ENCODE measurements around the gene CACNB2.

CACNB2 gene

DNA sequence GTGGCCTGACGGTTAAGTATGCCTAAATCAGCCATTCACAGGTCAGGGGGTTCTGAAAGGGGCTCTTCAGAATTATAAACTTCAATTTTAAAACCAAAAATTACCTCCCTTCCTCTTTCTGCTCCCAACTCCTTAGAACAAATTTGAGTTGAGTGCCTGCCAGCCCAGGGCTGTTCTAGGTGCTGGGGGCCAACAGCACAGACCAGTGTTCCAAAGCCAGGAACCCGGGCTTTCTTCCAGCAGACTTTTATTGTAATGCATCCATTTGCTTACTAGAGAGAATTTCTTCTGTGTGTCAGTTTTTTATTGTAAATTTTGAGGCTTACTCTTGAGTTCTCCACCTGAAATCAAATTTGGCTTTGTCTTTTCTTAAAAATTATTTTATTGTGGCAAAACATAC, 238.5 kb downstream of the CACNB2 start:
- H3K27ac ChIP-seq = no peak overlapping the region
- CTCF ChIA-PET = no interaction called here
- TF ChIP-seq, protein P1, sequence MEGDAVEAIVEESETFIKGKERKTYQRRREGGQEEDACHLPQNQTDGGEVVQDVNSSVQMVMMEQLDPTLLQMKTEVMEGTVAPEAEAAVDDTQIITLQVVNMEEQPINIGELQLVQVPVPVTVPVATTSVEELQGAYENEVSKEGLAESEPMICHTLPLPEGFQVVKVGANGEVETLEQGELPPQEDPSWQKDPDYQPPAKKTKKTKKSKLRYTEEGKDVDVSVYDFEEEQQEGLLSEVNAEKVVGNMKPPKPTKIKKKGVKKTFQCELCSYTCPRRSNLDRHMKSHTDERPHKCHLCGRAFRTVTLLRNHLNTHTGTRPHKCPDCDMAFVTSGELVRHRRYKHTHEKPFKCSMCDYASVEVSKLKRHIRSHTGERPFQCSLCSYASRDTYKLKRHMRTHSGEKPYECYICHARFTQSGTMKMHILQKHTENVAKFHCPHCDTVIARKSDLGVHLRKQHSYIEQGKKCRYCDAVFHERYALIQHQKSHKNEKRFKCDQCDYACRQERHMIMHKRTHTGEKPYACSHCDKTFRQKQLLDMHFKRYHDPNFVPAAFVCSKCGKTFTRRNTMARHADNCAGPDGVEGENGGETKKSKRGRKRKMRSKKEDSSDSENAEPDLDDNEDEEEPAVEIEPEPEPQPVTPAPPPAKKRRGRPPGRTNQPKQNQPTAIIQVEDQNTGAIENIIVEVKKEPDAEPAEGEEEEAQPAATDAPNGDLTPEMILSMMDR (conservative IDR thresholded peaks at IDR 0.05; ENCODE audit: low read depth) = no peak
- POLR2A ChIA-PET (ENCODE audit: low non-redundant PET) = no interaction called here
- no peak for DNase-seq (ENCODE audit: low spot score)

DNA sequence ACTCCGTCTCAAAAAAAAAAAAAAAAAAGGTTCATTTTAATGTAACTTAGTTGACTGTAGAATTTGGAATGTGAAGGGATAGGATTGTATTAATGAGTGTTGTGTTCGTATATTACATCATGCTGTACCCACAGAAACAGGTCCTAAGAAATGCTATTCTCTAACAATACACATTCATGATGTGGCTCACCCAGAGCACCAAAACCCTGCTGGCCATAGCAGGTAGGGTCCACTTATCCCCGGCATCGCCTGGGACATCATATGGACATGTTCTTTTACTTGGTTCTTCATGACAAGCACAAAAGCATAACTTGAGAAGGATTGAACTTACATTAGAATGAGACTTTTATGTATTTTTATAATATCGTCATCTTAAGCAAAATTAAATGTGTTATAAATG, 241.5 kb downstream of the CACNB2 start:
- DNase-seq (ENCODE audit: low spot score) = no peak
- TF ChIP-seq, protein P1 (conservative IDR thresholded peaks at IDR 0.05; ENCODE audit: low read depth) = no peak
- POLR2A ChIA-PET (ENCODE audit: low non-redundant PET) = no interaction called here
- no peak overlapping the region for H3K27ac ChIP-seq
- CTCF ChIA-PET = no interaction called here

DNA sequence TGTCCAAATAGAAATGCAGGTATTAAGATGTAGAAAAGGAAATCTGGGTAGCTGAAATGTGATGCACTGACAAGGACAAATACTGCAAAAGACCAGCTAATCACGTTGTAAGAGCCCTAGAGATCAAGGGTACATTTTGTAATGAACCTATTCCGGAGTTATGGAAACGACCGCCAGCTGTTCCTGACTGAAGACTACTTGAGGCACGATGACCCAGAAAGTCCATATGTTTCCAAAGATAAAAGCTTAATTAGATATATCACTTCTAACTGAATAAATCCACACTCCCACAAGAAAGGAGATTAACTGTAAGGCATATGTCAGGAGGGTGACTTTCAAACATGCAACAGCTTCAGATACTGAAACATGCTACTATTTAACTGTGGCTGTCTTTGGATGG, 257.7 kb downstream of the CACNB2 start:
- CTCF ChIA-PET = no interaction called here
- DNase-seq (ENCODE audit: low spot score) = no peak
- H3K27ac ChIP-seq = no peak overlapping the region
- TF ChIP-seq, protein P1 (conservative IDR thresholded peaks at IDR 0.05; ENCODE audit: low read depth) = no peak
- POLR2A ChIA-PET (ENCODE audit: low non-redundant PET) = no interaction called here

DNA sequence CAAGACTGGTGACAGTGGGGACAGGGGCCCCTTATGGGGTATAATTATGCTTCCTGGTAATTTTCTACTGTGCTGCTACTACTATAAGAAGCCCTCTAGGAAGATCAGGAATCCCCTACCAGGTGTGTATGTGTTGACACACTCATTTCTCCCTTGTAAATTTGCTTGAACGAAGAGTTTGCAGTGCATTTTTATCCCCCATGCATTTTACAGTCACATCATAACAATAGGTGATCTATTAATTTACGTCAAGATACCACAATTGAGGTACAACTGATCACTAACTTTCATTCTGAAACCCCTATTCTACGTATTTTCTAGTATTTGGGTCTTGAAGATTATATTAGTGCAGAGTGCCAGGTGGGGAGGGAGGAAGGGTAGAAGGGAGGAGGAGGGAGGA, 258.9 kb downstream of the CACNB2 start:
- no peak for DNase-seq (ENCODE audit: low spot score)
- POLR2A ChIA-PET (ENCODE audit: low non-redundant PET) = no interaction called here
- H3K27ac ChIP-seq = no peak overlapping the region
- CTCF ChIA-PET = no interaction called here
- TF ChIP-seq, protein P1 (conservative IDR thresholded peaks at IDR 0.05; ENCODE audit: low read depth) = no peak

DNA sequence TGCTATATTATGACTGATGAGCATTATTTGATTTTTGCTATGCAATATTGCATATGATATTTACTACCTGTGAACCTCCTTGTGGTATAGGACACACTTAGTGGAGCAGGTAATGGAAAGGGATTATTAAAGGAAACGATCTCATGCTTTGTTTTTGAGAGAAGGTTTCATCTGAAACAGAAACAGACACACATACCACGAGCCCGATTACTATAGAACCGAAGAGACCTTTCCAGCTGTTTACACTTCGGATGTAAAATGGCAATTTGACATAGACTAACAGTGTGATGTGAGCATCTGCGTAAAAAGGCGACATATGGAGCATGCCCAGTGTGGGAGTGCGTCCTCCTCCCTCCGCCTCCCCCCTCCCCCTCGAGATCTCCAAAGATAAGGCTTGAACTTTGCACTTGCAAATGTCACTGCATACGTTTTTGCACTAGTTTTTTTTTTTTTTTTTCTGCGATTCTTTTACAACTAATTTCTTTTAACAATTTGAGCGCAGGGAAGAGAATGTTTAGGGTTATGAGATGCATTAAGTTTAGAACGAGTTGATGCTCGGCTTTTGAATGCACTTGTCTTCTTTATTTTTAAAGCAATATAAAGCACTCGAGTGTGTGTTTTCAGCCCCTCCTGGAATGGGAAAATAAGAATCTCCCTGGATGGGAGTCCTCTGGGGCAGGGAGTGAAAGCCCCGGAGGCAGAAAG, 260.1 kb downstream of the CACNB2 start:
- H3K27ac ChIP-seq = no peak overlapping the region

DNA sequence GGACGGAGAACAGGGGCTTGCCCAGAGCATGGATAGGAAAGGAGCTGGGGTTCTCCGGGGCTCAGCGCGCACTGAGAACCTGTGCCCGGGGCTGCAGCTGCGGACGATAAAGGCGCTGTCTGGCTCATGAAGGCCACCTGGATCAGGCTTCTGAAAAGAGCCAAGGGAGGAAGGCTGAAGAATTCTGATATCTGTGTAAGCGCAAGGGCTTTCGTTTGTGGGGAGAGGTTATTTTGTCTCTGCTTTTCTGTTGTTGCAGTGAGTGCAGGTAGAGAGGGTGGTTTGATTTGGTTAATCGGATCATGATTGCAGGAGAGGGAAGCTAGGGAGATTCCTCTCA, 260.7 kb downstream of the CACNB2 start:
- H3K27ac ChIP-seq = no peak overlapping the region
- DNase-seq (ENCODE audit: low spot score) = no peak
- ChIA-PET POLR2A (ENCODE audit: low non-redundant PET) (no interaction called here), CTCF (interaction anchor here (0.7 kb wide), 1 partner anchor 19 kb away, joined by 3 read pairs; no protein-coding TSS in a partner anchor)
- TF ChIP-seq, protein P1 (conservative IDR thresholded peaks at IDR 0.05; ENCODE audit: low read depth) = no peak

More for the DNA sequence above, 260.1 kb downstream of the CACNB2 start:
- DNase-seq (ENCODE audit: low spot score) = no peak
- TF ChIP-seq, protein P1 (conservative IDR thresholded peaks at IDR 0.05; ENCODE audit: low read depth) = no peak
- ChIA-PET POLR2A (ENCODE audit: low non-redundant PET) (no interaction called here), CTCF (no interaction called here)

Measured in RWPE1 (cell line).